ENCODE measurements around the gene HES3.
"Not testable (repeated sequence)": the region's sequence is repeated elsewhere in the genome, so short reads cannot be mapped to it uniquely, and the experiment has no call there.

HES3 gene

GRCh38 chr1:6208723-6209660, 35.0 kb upstream of the HES3 start:
- Histone ChIP-seq H3K27me3 (ENCODE audit: control insufficient read depth, insufficient read depth, low read length) (peaks cover 21% of the 10 kb centered on the region), H3K9me3 (ENCODE audit: control insufficient read depth, insufficient read depth, low read length) (no peaks in the 10 kb centered on the region), H3K9ac (ENCODE audit: low read depth, low read length) (no peak overlapping the region), H3K4me1 (ENCODE audit: control insufficient read depth, insufficient read depth, low read length) (peaks cover 11% of the 10 kb centered on the region), H3K4me3 (ENCODE audit: low read depth, low read length) (peak overlapping the region; percentile 58), H3K36me3 (ENCODE audit: control insufficient read depth, insufficient read depth, low read length) (no peaks in the 10 kb centered on the region)

GRCh38 chr1:6209661-6210580, 34.1 kb upstream of the HES3 start:
- Histone ChIP-seq H3K36me3 (ENCODE audit: control insufficient read depth, insufficient read depth, low read length) (no peaks in the 10 kb centered on the region), H3K9ac (ENCODE audit: low read depth, low read length) (no peak overlapping the region), H3K27me3 (ENCODE audit: control insufficient read depth, insufficient read depth, low read length) (peaks cover 21% of the 10 kb centered on the region), H3K4me1 (ENCODE audit: control insufficient read depth, insufficient read depth, low read length) (peaks cover 11% of the 10 kb centered on the region), H3K4me3 (ENCODE audit: low read depth, low read length) (peak overlapping the region; percentile 58), H3K9me3 (ENCODE audit: control insufficient read depth, insufficient read depth, low read length) (no peaks in the 10 kb centered on the region)

- Histone ChIP-seq H3K9me3 (ENCODE audit: control insufficient read depth, insufficient read depth, low read length) (no peaks in the 10 kb centered on the region), H3K27me3 (ENCODE audit: control insufficient read depth, insufficient read depth, low read length) (peaks cover 21% of the 10 kb centered on the region), H3K4me1 (ENCODE audit: control insufficient read depth, insufficient read depth, low read length) (peaks cover 11% of the 10 kb centered on the region)
These were observed 33.2 kb upstream of the HES3 start for GRCh38 chr1:6210591-6211355.

GRCh38 chr1:6211731-6212130, 32.2 kb upstream of the HES3 start:
- H3K4me1 ChIP-seq (ENCODE audit: control insufficient read depth, insufficient read depth, low read length) = peaks cover 11% of the 10 kb centered on the region

More at GRCh38 chr1:6210591-6211355, 33.2 kb upstream of the HES3 start:
- Histone ChIP-seq H3K4me3 (ENCODE audit: low read depth, low read length) (no peak overlapping the region), H3K36me3 (ENCODE audit: control insufficient read depth, insufficient read depth, low read length) (no peaks in the 10 kb centered on the region), H3K9ac (ENCODE audit: low read depth, low read length) (no peak overlapping the region)

GRCh38 chr1:6212193-6212959, 31.6 kb upstream of the HES3 start:
- Histone ChIP-seq H3K4me1 (ENCODE audit: control insufficient read depth, insufficient read depth, low read length) (peaks cover 9% of the 10 kb centered on the region), H3K27me3 (ENCODE audit: control insufficient read depth, insufficient read depth, low read length) (peaks cover 10% of the 10 kb centered on the region), H3K36me3 (ENCODE audit: control insufficient read depth, insufficient read depth, low read length) (no peaks in the 10 kb centered on the region), H3K9me3 (ENCODE audit: control insufficient read depth, insufficient read depth, low read length) (no peaks in the 10 kb centered on the region), H3K4me3 (ENCODE audit: low read depth, low read length) (no peak overlapping the region), H3K9ac (ENCODE audit: low read depth, low read length) (no peak overlapping the region)

More at GRCh38 chr1:6211731-6212130, 32.2 kb upstream of the HES3 start:
- Histone ChIP-seq H3K36me3 (ENCODE audit: control insufficient read depth, insufficient read depth, low read length) (no peaks in the 10 kb centered on the region), H3K27me3 (ENCODE audit: control insufficient read depth, insufficient read depth, low read length) (peaks cover 15% of the 10 kb centered on the region), H3K9ac (ENCODE audit: low read depth, low read length) (no peak overlapping the region), H3K9me3 (ENCODE audit: control insufficient read depth, insufficient read depth, low read length) (no peaks in the 10 kb centered on the region), H3K4me3 (ENCODE audit: low read depth, low read length) (no peak overlapping the region)

GRCh38 chr1:6218375-6219164, 25.4 kb upstream of the HES3 start:
- no peaks in the 10 kb centered on the region for H3K4me1 ChIP-seq (ENCODE audit: control insufficient read depth, insufficient read depth, low read length)
- H3K9ac ChIP-seq (ENCODE audit: low read depth, low read length) = no peak overlapping the region
- H3K4me3 ChIP-seq (ENCODE audit: low read depth, low read length) = no peak overlapping the region

GRCh38 chr1:6219641-6220040, 24.3 kb upstream of the HES3 start:
- H3K4me1 ChIP-seq (ENCODE audit: control insufficient read depth, insufficient read depth, low read length); H3K9me3 ChIP-seq (ENCODE audit: control insufficient read depth, insufficient read depth, low read length): not testable (repeated sequence)

More at GRCh38 chr1:6218375-6219164, 25.4 kb upstream of the HES3 start:
- Histone ChIP-seq H3K27me3 (ENCODE audit: control insufficient read depth, insufficient read depth, low read length) (no peaks in the 10 kb centered on the region), H3K36me3 (ENCODE audit: control insufficient read depth, insufficient read depth, low read length) (peaks cover 5% of the 10 kb centered on the region), H3K9me3 (ENCODE audit: control insufficient read depth, insufficient read depth, low read length) (no peaks in the 10 kb centered on the region)

GRCh38 chr1:6220236-6220635, 23.7 kb upstream of the HES3 start:
- no peaks in the 10 kb centered on the region for H3K27me3 ChIP-seq (ENCODE audit: control insufficient read depth, insufficient read depth, low read length)
- H3K4me3 ChIP-seq (ENCODE audit: low read depth, low read length) = no peak overlapping the region
- no peaks in the 10 kb centered on the region for H3K9me3 ChIP-seq (ENCODE audit: control insufficient read depth, insufficient read depth, low read length)
- H3K9ac ChIP-seq (ENCODE audit: low read depth, low read length) = no peak overlapping the region
- H3K36me3 ChIP-seq (ENCODE audit: control insufficient read depth, insufficient read depth, low read length) = peaks cover 19% of the 10 kb centered on the region
- H3K4me1 ChIP-seq (ENCODE audit: control insufficient read depth, insufficient read depth, low read length) = no peaks in the 10 kb centered on the region

More at GRCh38 chr1:6219641-6220040, 24.3 kb upstream of the HES3 start:
- not testable (repeated sequence) for H3K9ac ChIP-seq (ENCODE audit: low read depth, low read length); H3K27me3 ChIP-seq (ENCODE audit: control insufficient read depth, insufficient read depth, low read length); H3K4me3 ChIP-seq (ENCODE audit: low read depth, low read length)
- H3K36me3 ChIP-seq (ENCODE audit: control insufficient read depth, insufficient read depth, low read length) = peaks cover 15% of the 10 kb centered on the region

- H3K4me3 ChIP-seq (ENCODE audit: low read depth, low read length) = no peak overlapping the region
- no peaks in the 10 kb centered on the region for H3K27me3 ChIP-seq (ENCODE audit: control insufficient read depth, insufficient read depth, low read length)
- H3K36me3 ChIP-seq (ENCODE audit: control insufficient read depth, insufficient read depth, low read length) = peaks cover 21% of the 10 kb centered on the region
- H3K4me1 ChIP-seq (ENCODE audit: control insufficient read depth, insufficient read depth, low read length) = no peaks in the 10 kb centered on the region
- no peaks in the 10 kb centered on the region for H3K9me3 ChIP-seq (ENCODE audit: control insufficient read depth, insufficient read depth, low read length)
- no peak overlapping the region for H3K9ac ChIP-seq (ENCODE audit: low read depth, low read length)
These were observed 22.7 kb upstream of the HES3 start for GRCh38 chr1:6221210-6221784.

- no peak overlapping the region for H3K4me3 ChIP-seq (ENCODE audit: low read depth, low read length)
- no peaks in the 10 kb centered on the region for H3K9me3 ChIP-seq (ENCODE audit: control insufficient read depth, insufficient read depth, low read length)
- no peak overlapping the region for H3K9ac ChIP-seq (ENCODE audit: low read depth, low read length)
- H3K4me1 ChIP-seq (ENCODE audit: control insufficient read depth, insufficient read depth, low read length) = no peaks in the 10 kb centered on the region
- H3K27me3 ChIP-seq (ENCODE audit: control insufficient read depth, insufficient read depth, low read length) = no peaks in the 10 kb centered on the region
- H3K36me3 ChIP-seq (ENCODE audit: control insufficient read depth, insufficient read depth, low read length) = peaks cover 24% of the 10 kb centered on the region
These were observed 21.3 kb upstream of the HES3 start for GRCh38 chr1:6222636-6223035.
